K562 (cell line): ENCODE results near the gene TBC1D2B. TPM values are rescaled to one million over a fixed set of nuclear protein-coding genes. Genes with fewer than 3 reads are reported as not detected.

Experiments
- ATAC-seq: fragments of 200-7000 bp; cut with Tn5 transposase; 3 replicates; pipeline ENCODE4 v1.9.1; 2020; ENCODE audit warnings: moderate library complexity
- BruUV-seq: library from RNA; stranded (reverse); fragments of 400-500 nt; replicated peaks from 2 replicates; lab custom pipeline; 2021; lab: Mats Ljungman, UMichigan
- CTCF ChIA-PET: fragments of 300-600 bp; formaldehyde crosslinking; extraction: SDS; loops from one replicate; lab custom pipeline; 2021; ENCODE audit warnings: low intra/inter-chr PET ratio; lab: Yijun Ruan, JAX
- POLR2A ChIA-PET: fragments of 300-600, 350-650 bp; sonication (Branson Sonifier 250); formaldehyde crosslinking; extraction: SDS; loops from one replicate; lab custom pipeline; 2021; ENCODE audit warnings: antibody characterized with exemption, inconsistent platforms; lab: Yijun Ruan, JAX
- DNase-seq, 4 experiments: peaks; one replicate each; pipeline versions ENCODE4 v3.0.0 to v3.0.0-alpha.2; 2011 to 2018; ENCODE audit warnings: low spot score in 3 of 4, mixed read lengths in 3 of 4; ENCODE audit errors: extremely low read depth in 1 of 4
- FAIRE-seq: peaks from 2 replicates; lab custom pipeline; 2011; peaks lifted over from hg19 to GRCh38; lab: Jason Lieb, UNC
- H2AFZ ChIP-seq: 2 replicates; pipeline ENCODE4 v1.6.0; 2011; ENCODE audit warnings: low read depth, low read length, control low read depth, inconsistent platforms
- H3K27ac ChIP-seq: fragments of 200-600 bp; 3 replicates; pipeline ENCODE4 v1.8.0; 2011; ENCODE audit warnings: low read depth, mild to moderate bottlenecking, control low read depth, inconsistent platforms, low read length, moderate library complexity, mixed read lengths; ENCODE audit errors: extremely low read depth
- H3K27me3 ChIP-seq, 2 experiments: fragments of 300-600 bp in 1 of 2; 2 replicates in 1 of 2; 3 replicates in 1 of 2; pipeline versions ENCODE4 v1.6.0 to v1.8.0; 2011; ENCODE audit warnings: inconsistent platforms in 2 of 2, low read length in 2 of 2, mild to moderate bottlenecking in 1 of 2, mixed read lengths in 1 of 2, moderate library complexity in 1 of 2; ENCODE audit not compliant: control insufficient read depth in 2 of 2, insufficient read depth in 2 of 2
- H3K36me3 ChIP-seq: fragments of 300-600 bp; 3 replicates; pipeline ENCODE4 v1.8.0; 2011; ENCODE audit warnings: mild to moderate bottlenecking, low read length, inconsistent platforms; ENCODE audit not compliant: control insufficient read depth, insufficient read depth
- H3K4me1 ChIP-seq, 2 experiments: fragments of 200-600 bp in 1 of 2; replicated peaks in 1 of 2; 2 replicates in 1 of 2; 3 replicates in 1 of 2; pipeline versions ENCODE4 v1.5.1 to v1.8.0; 2011; ENCODE audit warnings: inconsistent platforms in 2 of 2, low read length in 2 of 2, mild to moderate bottlenecking in 1 of 2, mixed read lengths in 1 of 2, moderate library complexity in 1 of 2; ENCODE audit not compliant: control insufficient read depth in 2 of 2, insufficient read depth in 2 of 2
- H3K4me2 ChIP-seq: 2 replicates; pipeline ENCODE4 v1.6.1; 2011; ENCODE audit warnings: low read length, control low read depth, inconsistent platforms, mixed read lengths; ENCODE audit not compliant: insufficient read depth
- H3K4me3 ChIP-seq: fragments of 200-600 bp; sonication (generic), shearing (Covaris generic); 2 replicates; pipeline ENCODE4 v1.5.1; 2016; ENCODE audit warnings: control low read depth, inconsistent platforms
- H3K79me2 ChIP-seq: fragments of 200-600 bp; 3 replicates; pipeline ENCODE4 v1.8.0; 2011; ENCODE audit warnings: low read length, inconsistent platforms; ENCODE audit not compliant: control insufficient read depth, insufficient read depth
- H3K9ac ChIP-seq, 2 experiments: 2 replicates each; pipeline versions ENCODE4 v1.6.0 to v1.6.1; 2011; ENCODE audit warnings: low read depth in 2 of 2, low read length in 2 of 2, control low read depth in 1 of 2, inconsistent platforms in 1 of 2, mild to moderate bottlenecking in 1 of 2, mixed read lengths in 1 of 2; ENCODE audit not compliant: insufficient read depth in 1 of 2
- H3K9me1 ChIP-seq: one replicate; pipeline ENCODE4 v1.6.0; 2011; ENCODE audit warnings: inconsistent platforms, mild to moderate bottlenecking, low read length, moderate library complexity; ENCODE audit not compliant: control insufficient read depth, insufficient read depth
- H3K9me3 ChIP-seq: replicated peaks from 2 replicates; pipeline ENCODE4 v1.5.1; 2011; ENCODE audit warnings: low read depth, low read length, inconsistent platforms; ENCODE audit not compliant: control insufficient read depth, insufficient read depth
- H4K20me1 ChIP-seq: replicated peaks from 2 replicates; pipeline ENCODE4 v1.6.1; 2011; ENCODE audit warnings: low read length, inconsistent platforms, mixed read lengths; ENCODE audit not compliant: control insufficient read depth, insufficient read depth
- ARID3B ChIP-seq: fragments of 250-450 bp; sonication (Bioruptor Pico); IDR thresholded peaks from 2 replicates; pipeline ENCODE4 v1.4.0; 2020; ENCODE audit warnings: borderline replicate concordance
- ASH1L ChIP-seq: fragments of 450-650 bp; IDR thresholded peaks from 2 replicates; pipeline ENCODE4 v1.6.1; 2018; ENCODE audit warnings: borderline replicate concordance, mild to moderate bottlenecking, low read depth; ENCODE audit not compliant: partially characterized antibody
- CHD2 ChIP-seq: IDR thresholded peaks from 2 replicates; pipeline ENCODE4 v1.6.1; 2011; ENCODE audit warnings: low read depth, low read length
- NCOA1 ChIP-seq: fragments of 450-650 bp; IDR thresholded peaks from 2 replicates; pipeline ENCODE4 v1.6.1; 2016; ENCODE audit warnings: low read depth
- NELFE ChIP-seq: IDR thresholded peaks from 2 replicates; pipeline ENCODE4 v1.6.1; 2011; ENCODE audit warnings: mild to moderate bottlenecking; ENCODE audit not compliant: insufficient read depth, insufficient read length
- NFIC ChIP-seq: fragments of 450-650 bp; IDR thresholded peaks from 2 replicates; pipeline ENCODE4 v1.6.1; 2017; ENCODE audit warnings: mild to moderate bottlenecking, inconsistent platforms
- SRSF1 ChIP-seq: fragments of 200-400 bp; formaldehyde crosslinking; IDR thresholded peaks from 2 replicates; pipeline ENCODE4 v1.6.1; 2017; ENCODE audit warnings: mild to moderate bottlenecking, low read depth, low read length, moderate library complexity
- WGBS: fragments of 100-300 bp; shearing (Covaris generic); methylation state at CpG from one replicate; pipeline ENCODE4 v1.1.6; 2016; ENCODE audit warnings: low coverage, mixed read lengths; ENCODE audit not compliant: insufficient coverage; ENCODE audit errors: missing lambda C conversion rate; 5-methylcytosine and 5-hydroxymethylcytosine counted together
- in situ Hi-C: fragments of 300-500 bp; cut with MboI; formaldehyde crosslinking; loops from 4 replicates; pipeline ENCODE4 v1.15.0; 2018; ENCODE audit warnings: inconsistent platforms, mixed read lengths
- intact Hi-C: fragments of 100-400 bp; cut with micrococcal nuclease; formaldehyde crosslinking; loops from 2 replicates; pipeline ENCODE4 v1.14.2; 2022
- polyA plus RNA-seq, 8 experiments: library from polyadenylated mRNA; depleted of rRNA in 4 of 8; stranded (reverse) in 5 of 8; unstranded in 3 of 8; fragments of >200 nt; fragmentation: Nextera tagmentation in 2 of 8; fragmentation: Illumina TruSeq in 1 of 8; extraction: Ambion mirVana in 2 of 8; extraction: Trizol in 1 of 8; gene quantifications; 2 replicates each; pipeline versions ENCODE4 v1.2.1 to v1.2.3, GENCODE V29; 2011 to 2014; ENCODE audit warnings: inconsistent platforms in 1 of 8, missing spikeins in 1 of 8
- total RNA-seq, 7 experiments: library from RNA; depleted of rRNA in 6 of 7; stranded (reverse); fragments of >200 nt in 6 of 7; fragmentation: Illumina TruSeq in 2 of 7; extraction: Trizol in 2 of 7; gene quantifications; 2 replicates each; pipeline versions ENCODE4 v1.2.1 to v1.2.3, GENCODE V29; 2011 to 2021; ENCODE audit warnings: low replicate concordance in 1 of 7
- TF ChIP-seq, protein P1 (sequence below): fragments of 450-650 bp; IDR thresholded peaks from one replicate; pipeline ENCODE4 v1.6.1; 2018; ENCODE audit warnings: mild to moderate bottlenecking, moderate library complexity; ENCODE audit not compliant: partially characterized antibody
- TF ChIP-seq, protein P2 (sequence below), 2 experiments: fragments of 450-650 bp in 1 of 2; sonication (generic) in 1 of 2; formaldehyde crosslinking in 1 of 2; IDR thresholded peaks in 1 of 2; conservative IDR thresholded peaks in 1 of 2; 2 replicates each; pipeline versions ENCODE4 v1.6.1 to v1.8.1; 2016 to 2023; ENCODE audit warnings: mild to moderate bottlenecking in 2 of 2, moderate library complexity in 2 of 2, inconsistent platforms in 1 of 2, missing genetic modification reagents in 1 of 2

Gene TBC1D2B
- total and polyA plus RNA-seq, 9 of the 15 experiments (the other 6 are each of a cell fraction or from before 2014, with no cell fraction given): 0.15 to 16.3 (median 8.9) TPM

- Histone ChIP-seq H3K27me3 (no peaks in the 10 kb centered on the region), H2AFZ (no peak overlapping the region), H3K9me1 (peaks cover 8% of the 10 kb centered on the region), H3K9ac (no peak overlapping the region), H4K20me1 (peaks cover 10% of the 10 kb centered on the region; the same call in 1 of the 2 replicates), H3K9me3 (no peaks in the 10 kb centered on the region), H3K79me2 (no peaks in the 10 kb centered on the region), H3K4me3 (no peak overlapping the region), H3K36me3 (peaks cover 19% of the 10 kb centered on the region; the same call in 2 of the 3 replicates), H3K27ac (no peak overlapping the region), H3K4me1 (no peaks in the 10 kb centered on the region; a peak in 1 of 5 replicates), H3K4me2 (no peak overlapping the region)
- WGBS: 66% methylated on average over 13 of the region's 13 CpGs
- TF ChIP-seq NFIC (peak; percentile 78), CHD2 (no peak), NELFE (no peak)
- CTCF ChIA-PET: no interaction called here
- FAIRE-seq (no peak), ATAC-seq (no peak), DNase-seq (no peak)
- no TSS peak for BruUV-seq
- intact Hi-C loops (no loop called here), in situ Hi-C loops (no loop called here)
- POLR2A ChIA-PET: no interaction called here
Measured at GRCh38 chr15:78006567-78007205, 70.8 kb downstream of the TBC1D2B start.

- Histone ChIP-seq H4K20me1 (peaks cover 10% of the 10 kb centered on the region; the same call in 1 of the 2 replicates), H3K36me3 (peaks cover 24% of the 10 kb centered on the region; the same call in 2 of the 3 replicates), H2AFZ (no peak overlapping the region), H3K9ac (no peak overlapping the region), H3K27ac (no peak overlapping the region), H3K27me3 (no peaks in the 10 kb centered on the region), H3K4me1 (peaks cover 0 to 2% of the 10 kb centered on the region in 2 experiments; a peak in 1 of 5 replicates), H3K9me3 (no peaks in the 10 kb centered on the region), H3K9me1 (peaks cover 8% of the 10 kb centered on the region), H3K4me2 (no peak overlapping the region), H3K4me3 (no peak overlapping the region), H3K79me2 (no peaks in the 10 kb centered on the region)
- intact Hi-C loops: no loop called here
- BruUV-seq: no TSS peak
- no peak for DNase-seq
- WGBS: 56% methylated on average over 8 of the region's 10 CpGs
- ChIA-PET POLR2A (interaction anchor here (0.6 to 0.9 kb wide), 3 partner anchors 52 to 134 kb away, joined by 3 read pairs; no protein-coding TSS in a partner anchor), CTCF (interaction anchor here (0.8 to 1.7 kb wide), 2 partner anchors 102 to 103 kb away, joined by 3 to 4 read pairs; no protein-coding TSS in a partner anchor)
- FAIRE-seq: no peak
- in situ Hi-C loops: no loop called here
- peak; percentile 48; the same call in 1 of the 3 replicates for ATAC-seq
- TF ChIP-seq SRSF1: no peak
- TF ChIP-seq, protein P1, sequence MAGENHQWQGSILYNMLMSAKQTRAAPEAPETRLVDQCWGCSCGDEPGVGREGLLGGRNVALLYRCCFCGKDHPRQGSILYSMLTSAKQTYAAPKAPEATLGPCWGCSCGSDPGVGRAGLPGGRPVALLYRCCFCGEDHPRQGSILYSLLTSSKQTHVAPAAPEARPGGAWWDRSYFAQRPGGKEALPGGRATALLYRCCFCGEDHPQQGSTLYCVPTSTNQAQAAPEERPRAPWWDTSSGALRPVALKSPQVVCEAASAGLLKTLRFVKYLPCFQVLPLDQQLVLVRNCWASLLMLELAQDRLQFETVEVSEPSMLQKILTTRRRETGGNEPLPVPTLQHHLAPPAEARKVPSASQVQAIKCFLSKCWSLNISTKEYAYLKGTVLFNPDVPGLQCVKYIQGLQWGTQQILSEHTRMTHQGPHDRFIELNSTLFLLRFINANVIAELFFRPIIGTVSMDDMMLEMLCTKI: no peak
- no peak for TF ChIP-seq ASH1L
- no peak for TF ChIP-seq NCOA1
- TF ChIP-seq ARID3B: no peak
- TF ChIP-seq, protein P2, sequence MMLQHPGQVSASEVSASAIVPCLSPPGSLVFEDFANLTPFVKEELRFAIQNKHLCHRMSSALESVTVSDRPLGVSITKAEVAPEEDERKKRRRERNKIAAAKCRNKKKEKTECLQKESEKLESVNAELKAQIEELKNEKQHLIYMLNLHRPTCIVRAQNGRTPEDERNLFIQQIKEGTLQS (IDR thresholded peaks at IDR 0.05): peak; percentile 79
- TF ChIP-seq, protein P2 (CRISPR knock-in tag; conservative IDR thresholded peaks at IDR 0.05): no peak
Measured at GRCh38 chr15:78004919-78005634, 72.4 kb downstream of the TBC1D2B start.
